GM23248 (cell line): ENCODE measurements around the gene CRISPLD2.

Source experiments
- EZH2 ChIP-seq: fragments of 200-600 bp; sonication (generic); IDR thresholded peaks from 2 replicates; pipeline ENCODE4 v1.6.1; 2018; ENCODE audit warnings: antibody characterized with exemption, mild to moderate bottlenecking; ENCODE audit not compliant: insufficient read depth, poor library complexity, severe bottlenecking
- EZH2phosphoT487 ChIP-seq: fragments of 200-600 bp; sonication (generic); IDR thresholded peaks from 2 replicates; pipeline ENCODE4 v1.6.1; 2018; ENCODE audit warnings: antibody characterized with exemption, moderate library complexity, mild to moderate bottlenecking, low read depth; ENCODE audit not compliant: insufficient read depth

- TF ChIP-seq EZH2 (no peak), EZH2phosphoT487 (no peak)
These were observed 121.1 kb downstream of the CRISPLD2 start for GRCh38 chr16:84940670-84941551.
